ENCODE measurements around the gene THBS3. TPM values are rescaled to one million over a fixed set of nuclear protein-coding genes. Genes with fewer than 3 reads are reported as not detected.

Gene THBS3
- total and polyA plus RNA-seq, 2 of the 4 experiments (the other 2 are of a cell fraction), result 15.1 to 30.4 TPM

DNA sequence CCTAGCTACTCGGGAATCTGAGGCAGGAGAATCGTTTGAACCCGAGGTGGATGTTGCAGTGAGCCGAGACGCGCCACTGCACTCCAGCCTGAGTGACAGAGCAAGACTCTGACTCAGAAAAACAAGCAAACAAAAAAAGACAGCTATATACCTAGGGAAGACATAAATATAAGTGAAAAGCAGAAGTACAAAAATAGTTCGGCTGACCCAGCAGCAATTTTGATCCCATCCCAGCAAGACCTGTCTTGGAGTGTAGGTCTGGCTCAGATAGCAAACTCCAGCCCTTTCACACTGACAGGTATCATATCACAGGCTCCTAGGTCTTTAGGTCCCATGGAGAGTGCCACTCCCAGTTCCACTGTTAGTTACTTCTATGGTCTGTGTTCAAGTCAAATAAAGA is 15.3 kb upstream of the THBS3 start:
- ChIA-PET POLR2A (ENCODE audit: unreplicated experiment) (interaction anchor here (0.6 to 1.0 kb wide), 2 partner anchors 16 to 517 kb away, joined by 3 to 4 read pairs; no protein-coding TSS in a partner anchor), CTCF (interaction anchor here (1.1 to 4.8 kb wide), 2 partner anchors 16 to 28 kb away, joined by 3 to 18 read pairs; no protein-coding TSS in a partner anchor)
- peaks cover 20% of the 10 kb centered on the region for H3K9me1 ChIP-seq (ENCODE audit: insufficient read depth, low read length)
- 0 out of 3 replicates have a peak overlapping the region, but pooled peaks have one; percentile 14 for H2BK15ac ChIP-seq (ENCODE audit: low read depth, low read length)
- no peak overlapping the region; the same call in 1 of the 2 replicates for H3K27ac ChIP-seq (ENCODE audit: insufficient read depth, low read length)
- no TSS peak for BruUV-seq (replicated peaks)
- DNase-seq, result no peak
- H3K4me2 ChIP-seq (ENCODE audit: low read depth, low read length), result no peak overlapping the region
- intact Hi-C loops (cut with micrococcal nuclease), result no loop called here
- H3K9me3 ChIP-seq (ENCODE audit: control insufficient read depth, insufficient read depth, low read length), result no peaks in the 10 kb centered on the region
- H4K20me1 ChIP-seq (ENCODE audit: insufficient read depth, low read length), result peaks cover 3% of the 10 kb centered on the region; the same call in 1 of the 2 replicates
- no peaks in the 10 kb centered on the region; the same call in 1 of the 2 replicates for H3K36me3 ChIP-seq (ENCODE audit: control insufficient read depth, insufficient read depth, low read length)
- peak overlapping the region; percentile 46; the same call in 1 of the 2 replicates for H3K4ac ChIP-seq (ENCODE audit: low read depth, low read length)
- H3K4me1 ChIP-seq (ENCODE audit: control insufficient read depth, insufficient read depth, low read length), result peaks cover 22% of the 10 kb centered on the region
- no peak overlapping the region for H3K14ac ChIP-seq (replicated peaks; ENCODE audit: low read depth, low read length)
- no peak overlapping the region for H4K91ac ChIP-seq (ENCODE audit: insufficient read depth, low read depth, low read length)
- dilution Hi-C loops (cut with HindIII; ENCODE audit: low sequenced_read_pairs, unreplicated experiment), result no loop called here
- peak overlapping the region; percentile 27; the same call in 1 of the 2 replicates for H2AK5ac ChIP-seq (ENCODE audit: low read depth, low read length)
- no peak overlapping the region for H3K9ac ChIP-seq (ENCODE audit: low read depth, low read length)
- no peaks in the 10 kb centered on the region for H3K27me3 ChIP-seq (ENCODE audit: control insufficient read depth, insufficient read depth, low read length)
- H2AFZ ChIP-seq (replicated peaks; ENCODE audit: low read length, poor library complexity), result no peak overlapping the region
- WGBS, 2 experiments (ENCODE audit: extremely low coverage in 2 of 2, insufficient read length in 1 of 2), result no CpG with 5 or more reads among the region's 7 CpGs
- ATAC-seq (ENCODE audit: low read depth), result no peak
- H2BK20ac ChIP-seq (ENCODE audit: low read depth, low read length), result peak overlapping the region; percentile 37; the same call in 1 of the 2 replicates
- no peak overlapping the region for H3K4me3 ChIP-seq (ENCODE audit: insufficient read depth, low read depth, low read length)
- H3K18ac ChIP-seq (ENCODE audit: low read depth, low read length), result no peak overlapping the region
- H3K79me1 ChIP-seq (ENCODE audit: low read depth in 1 of 2, low read length in 2 of 2), result peaks cover 18 to 47% of the 10 kb centered on the region in 2 experiments
- in situ Hi-C loops (cut with MboI; ENCODE audit: low sequenced_read_pairs), result no loop called here
- H3K56ac ChIP-seq (ENCODE audit: extremely low read depth, insufficient read depth, low read length), result no peak overlapping the region
- H4K8ac ChIP-seq (ENCODE audit: low read depth in 2 of 2, low read length in 2 of 2), result peak overlapping the region in 1 of 2 experiments; percentile 5; a peak in 1 of 4 replicates
- peak overlapping the region; percentile 51; the same call in 1 of the 2 replicates for H2BK120ac ChIP-seq (ENCODE audit: low read depth, low read length)
- H3K23ac ChIP-seq (ENCODE audit: low read depth, low read length), result peak overlapping the region; percentile 73; the same call in 1 of the 2 replicates
- H2BK5ac ChIP-seq (ENCODE audit: low read depth, low read length, poor library complexity, severe bottlenecking), result no peak overlapping the region
- TF ChIP-seq, protein P1, sequence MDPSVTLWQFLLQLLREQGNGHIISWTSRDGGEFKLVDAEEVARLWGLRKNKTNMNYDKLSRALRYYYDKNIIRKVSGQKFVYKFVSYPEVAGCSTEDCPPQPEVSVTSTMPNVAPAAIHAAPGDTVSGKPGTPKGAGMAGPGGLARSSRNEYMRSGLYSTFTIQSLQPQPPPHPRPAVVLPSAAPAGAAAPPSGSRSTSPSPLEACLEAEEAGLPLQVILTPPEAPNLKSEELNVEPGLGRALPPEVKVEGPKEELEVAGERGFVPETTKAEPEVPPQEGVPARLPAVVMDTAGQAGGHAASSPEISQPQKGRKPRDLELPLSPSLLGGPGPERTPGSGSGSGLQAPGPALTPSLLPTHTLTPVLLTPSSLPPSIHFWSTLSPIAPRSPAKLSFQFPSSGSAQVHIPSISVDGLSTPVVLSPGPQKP (IDR thresholded peaks at IDR 0.05; ENCODE audit: borderline replicate concordance, low read depth, low read length), result no peak
- TF ChIP-seq, protein P2, sequence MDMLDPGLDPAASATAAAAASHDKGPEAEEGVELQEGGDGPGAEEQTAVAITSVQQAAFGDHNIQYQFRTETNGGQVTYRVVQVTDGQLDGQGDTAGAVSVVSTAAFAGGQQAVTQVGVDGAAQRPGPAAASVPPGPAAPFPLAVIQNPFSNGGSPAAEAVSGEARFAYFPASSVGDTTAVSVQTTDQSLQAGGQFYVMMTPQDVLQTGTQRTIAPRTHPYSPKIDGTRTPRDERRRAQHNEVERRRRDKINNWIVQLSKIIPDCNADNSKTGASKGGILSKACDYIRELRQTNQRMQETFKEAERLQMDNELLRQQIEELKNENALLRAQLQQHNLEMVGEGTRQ (IDR thresholded peaks at IDR 0.05; ENCODE audit: low read depth, low read length), result no peak
- TF ChIP-seq FOS (IDR thresholded peaks at IDR 0.05; ENCODE audit: low read depth, low read length), result no peak
- TF ChIP-seq RAD21 (IDR thresholded peaks at IDR 0.05; ENCODE audit: low read length), result no peak
- no peak for TF ChIP-seq CEBPB (IDR thresholded peaks at IDR 0.05; ENCODE audit: low read depth, low read length)
- no peak for TF ChIP-seq MXI1 (IDR thresholded peaks at IDR 0.05; ENCODE audit: borderline replicate concordance, low read depth, low read length)
- no peak for TF ChIP-seq MAZ (IDR thresholded peaks at IDR 0.05; ENCODE audit: borderline replicate concordance, low read depth, low read length)
- TF ChIP-seq NFE2L2 (IDR thresholded peaks at IDR 0.05; ENCODE audit: low read depth, low read length), result no peak
- no peak for TF ChIP-seq CHD1 (IDR thresholded peaks at IDR 0.05; ENCODE audit: low read depth, low read length)
- TF ChIP-seq SMC3 (IDR thresholded peaks at IDR 0.05; ENCODE audit: low read depth, low read length), result no peak
- TF ChIP-seq MAFK (IDR thresholded peaks at IDR 0.05; ENCODE audit: low read depth, low read length), result no peak
- TF ChIP-seq, protein P3, sequence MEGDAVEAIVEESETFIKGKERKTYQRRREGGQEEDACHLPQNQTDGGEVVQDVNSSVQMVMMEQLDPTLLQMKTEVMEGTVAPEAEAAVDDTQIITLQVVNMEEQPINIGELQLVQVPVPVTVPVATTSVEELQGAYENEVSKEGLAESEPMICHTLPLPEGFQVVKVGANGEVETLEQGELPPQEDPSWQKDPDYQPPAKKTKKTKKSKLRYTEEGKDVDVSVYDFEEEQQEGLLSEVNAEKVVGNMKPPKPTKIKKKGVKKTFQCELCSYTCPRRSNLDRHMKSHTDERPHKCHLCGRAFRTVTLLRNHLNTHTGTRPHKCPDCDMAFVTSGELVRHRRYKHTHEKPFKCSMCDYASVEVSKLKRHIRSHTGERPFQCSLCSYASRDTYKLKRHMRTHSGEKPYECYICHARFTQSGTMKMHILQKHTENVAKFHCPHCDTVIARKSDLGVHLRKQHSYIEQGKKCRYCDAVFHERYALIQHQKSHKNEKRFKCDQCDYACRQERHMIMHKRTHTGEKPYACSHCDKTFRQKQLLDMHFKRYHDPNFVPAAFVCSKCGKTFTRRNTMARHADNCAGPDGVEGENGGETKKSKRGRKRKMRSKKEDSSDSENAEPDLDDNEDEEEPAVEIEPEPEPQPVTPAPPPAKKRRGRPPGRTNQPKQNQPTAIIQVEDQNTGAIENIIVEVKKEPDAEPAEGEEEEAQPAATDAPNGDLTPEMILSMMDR (conservative IDR thresholded peaks at IDR 0.05; ENCODE audit: low read depth, low read length), result no peak
- no peak for TF ChIP-seq RCOR1 (IDR thresholded peaks at IDR 0.05; ENCODE audit: insufficient replicate concordance, low read length)
- no peak for TF ChIP-seq RFX5 (IDR thresholded peaks at IDR 0.05; ENCODE audit: low read depth, low read length)
- TF ChIP-seq POLR2A (IDR thresholded peaks at IDR 0.05; ENCODE audit: low read depth, low read length), result no peak
- no peak for TF ChIP-seq BHLHE40 (IDR thresholded peaks at IDR 0.05; ENCODE audit: low read depth, low read length)
- no peak overlapping the region for H2AK9ac ChIP-seq (replicated peaks; ENCODE audit: low read depth, low read length, poor library complexity)
- no peak overlapping the region for H4K5ac ChIP-seq (ENCODE audit: low read depth, low read length)
